HG03342 (cell line): ENCODE data around the gene OR2V2.
A peak's percentile ranks its signal among the peaks of the same experiment; 100 is the strongest.

ENCODE experiments used
- ATAC-seq: cut with Tn5 transposase; IDR thresholded peaks from one replicate; pipeline ENCODE4 v1.9.1; 2021; ENCODE audit warnings: mild to moderate bottlenecking, moderate library complexity; ENCODE audit not compliant: unreplicated experiment

OR2V2 gene

DNA sequence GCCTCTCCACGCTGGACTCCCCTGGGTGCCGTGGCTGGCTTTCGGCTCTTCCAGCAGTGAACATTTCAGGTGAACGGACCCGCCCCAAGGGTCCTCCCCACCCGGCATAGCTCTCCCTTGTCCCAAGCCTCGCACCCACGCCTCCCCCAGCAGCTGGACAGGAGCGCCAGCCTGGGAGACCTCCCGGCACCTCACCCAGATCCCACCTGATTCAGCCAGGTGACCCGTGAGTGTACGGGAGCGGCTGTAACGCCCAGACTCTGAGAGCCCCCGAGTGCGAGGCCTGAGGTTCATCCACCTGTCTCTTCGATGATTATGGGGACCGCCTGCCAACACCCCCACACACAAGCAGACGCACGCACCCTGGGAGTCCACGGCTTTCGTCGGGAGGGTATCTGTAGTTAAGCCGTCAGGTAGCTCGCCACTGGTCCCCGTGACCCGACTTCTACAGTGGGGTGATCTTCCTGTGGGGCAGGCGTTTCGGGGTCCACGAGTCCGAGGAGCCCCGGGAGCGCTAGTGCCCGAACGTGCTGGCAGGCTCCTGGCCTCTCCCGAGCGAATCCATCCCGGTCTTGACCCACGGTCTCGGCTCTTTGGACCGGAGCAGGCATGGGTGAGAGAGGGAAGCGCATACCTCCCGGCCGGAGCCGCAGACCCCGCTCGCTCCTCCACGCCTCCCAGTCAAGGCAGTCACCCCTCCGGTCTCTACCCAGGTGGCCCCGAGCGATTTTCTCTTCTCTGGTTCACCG, 42.8 kb downstream of the OR2V2 start:
- ATAC-seq = no peak

DNA sequence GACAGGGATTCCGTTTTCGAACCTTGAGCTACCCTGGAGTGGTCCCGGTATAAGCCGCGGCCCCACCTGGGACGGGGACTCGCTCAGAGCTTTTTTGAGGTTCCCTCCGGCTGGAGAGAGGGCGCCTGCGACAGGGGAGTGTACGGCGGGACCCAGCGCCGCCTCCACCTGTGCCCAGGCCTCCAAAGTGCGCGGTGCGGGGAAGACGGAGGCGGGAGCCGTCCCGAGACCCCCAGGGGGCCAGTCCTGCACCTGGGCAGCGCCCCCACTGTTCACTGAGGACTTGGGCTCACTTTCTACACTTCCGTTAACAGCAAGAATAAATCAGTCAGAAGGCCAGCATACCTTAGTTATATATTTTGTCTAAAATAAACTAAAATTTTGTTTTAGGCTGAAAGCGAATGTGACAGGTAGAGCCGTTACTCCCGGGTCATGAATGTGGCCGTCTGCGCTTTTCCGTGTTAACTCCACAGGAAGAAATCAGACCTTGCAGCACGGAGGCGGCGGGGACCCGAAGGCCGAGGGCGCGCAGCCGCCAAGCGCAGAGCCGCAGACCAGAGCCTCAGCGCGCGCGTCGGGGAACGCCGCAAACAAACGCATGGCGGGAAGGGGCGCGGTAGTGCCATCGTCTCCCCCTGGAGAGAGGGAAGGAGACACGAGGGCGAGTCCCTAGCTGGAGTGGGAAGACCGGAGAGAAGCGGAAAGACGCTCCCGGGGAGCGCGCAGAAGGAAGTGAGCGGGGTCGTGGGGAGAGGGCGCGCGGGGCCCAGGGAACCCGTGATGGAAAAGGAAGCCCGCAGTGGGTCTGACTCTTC, 43.5 kb downstream of the OR2V2 start:
- ATAC-seq = peak; percentile 6

DNA sequence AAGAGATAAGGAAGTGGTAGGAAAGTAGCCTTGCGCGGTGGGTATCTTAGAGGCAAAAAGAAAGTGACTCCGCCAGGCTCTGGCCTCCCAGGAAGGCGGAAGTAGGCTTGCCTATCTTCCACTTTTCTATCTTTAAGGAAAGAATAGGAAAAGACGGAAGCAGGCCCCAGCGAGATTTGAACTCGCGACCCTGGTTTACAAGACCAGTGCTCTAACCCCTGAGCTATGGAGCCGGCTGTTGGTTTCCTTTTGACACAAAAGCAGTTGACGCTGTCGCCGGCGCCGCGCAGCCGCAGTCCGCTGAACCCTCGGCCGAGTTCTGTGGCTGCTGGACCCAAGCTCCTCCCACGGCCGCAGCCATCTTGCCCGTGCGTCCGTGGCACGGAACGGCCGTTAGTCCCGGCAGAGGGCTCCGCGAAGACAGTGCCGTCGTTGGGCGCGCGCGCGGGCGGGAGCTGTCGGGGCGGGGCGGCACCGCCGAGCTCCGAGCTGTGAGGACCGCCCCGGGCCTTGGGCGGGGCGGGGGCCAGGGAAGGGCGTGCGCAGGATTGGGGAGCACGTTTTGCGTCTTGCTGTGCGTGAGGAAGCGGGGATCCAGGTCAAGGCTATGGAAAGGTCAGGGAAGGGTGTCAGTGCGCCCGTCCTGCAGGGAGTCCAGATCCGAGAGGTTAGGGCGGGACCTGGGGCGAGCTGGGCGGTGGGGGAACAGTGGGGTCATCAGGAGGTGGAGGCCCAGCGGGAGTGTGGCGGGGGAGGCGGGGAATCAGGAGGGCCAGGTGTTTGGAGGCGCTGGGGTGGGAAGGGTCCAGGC, 44.3 kb downstream of the OR2V2 start:
- ATAC-seq = peak; percentile 58

DNA sequence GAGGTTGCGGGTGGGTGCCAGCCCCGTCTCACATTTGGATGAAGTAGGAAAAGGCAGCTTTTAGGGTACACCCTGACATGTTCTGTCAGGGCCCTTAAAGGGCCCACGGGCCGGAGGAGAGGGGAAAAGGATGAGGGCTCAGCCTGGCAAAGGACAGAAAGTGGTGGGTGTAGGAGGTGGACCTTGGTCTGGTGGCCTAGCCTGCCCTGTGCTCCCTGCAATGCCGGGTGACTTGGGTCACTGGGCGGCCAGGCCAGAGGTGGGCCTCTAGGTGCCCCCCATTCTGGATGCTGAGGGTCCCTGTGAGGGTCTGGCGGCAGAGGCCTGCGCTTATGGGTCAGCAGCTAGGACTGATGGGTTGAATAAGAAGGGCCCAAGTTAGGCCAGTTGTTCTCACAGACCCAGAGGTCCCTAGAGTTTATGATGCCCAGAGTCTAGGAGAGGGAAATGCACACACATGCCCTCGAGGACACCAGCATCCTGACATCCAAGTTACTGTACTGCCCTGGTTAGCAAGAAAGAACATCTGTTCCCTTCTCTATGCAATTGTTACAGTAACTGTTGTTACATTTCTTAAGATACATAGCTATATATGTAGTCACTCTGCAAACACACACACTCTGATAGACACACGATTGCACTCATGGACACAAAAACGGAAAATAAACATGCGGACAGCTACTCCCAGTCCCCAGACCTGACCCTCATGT, 45.1 kb downstream of the OR2V2 start:
- ATAC-seq = no peak

DNA sequence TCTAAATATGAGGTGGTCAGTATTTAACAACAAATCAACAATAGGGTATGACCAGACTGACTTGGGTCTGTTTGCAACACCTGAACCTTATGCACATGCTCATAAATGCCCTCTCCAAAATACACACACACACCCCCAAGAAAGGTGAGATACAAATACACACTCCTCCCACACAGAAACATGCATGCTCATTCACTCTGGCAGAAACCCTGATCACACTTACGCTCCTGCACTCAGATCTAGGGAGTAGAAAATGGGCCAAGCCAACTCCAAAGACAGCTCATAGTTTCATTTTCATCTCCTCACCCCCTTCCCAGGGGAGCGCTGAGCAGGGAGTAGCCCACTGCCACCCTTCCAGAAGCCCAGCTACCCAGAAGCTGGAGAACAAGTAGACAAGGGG, 46.3 kb downstream of the OR2V2 start:
- no peak for ATAC-seq

DNA sequence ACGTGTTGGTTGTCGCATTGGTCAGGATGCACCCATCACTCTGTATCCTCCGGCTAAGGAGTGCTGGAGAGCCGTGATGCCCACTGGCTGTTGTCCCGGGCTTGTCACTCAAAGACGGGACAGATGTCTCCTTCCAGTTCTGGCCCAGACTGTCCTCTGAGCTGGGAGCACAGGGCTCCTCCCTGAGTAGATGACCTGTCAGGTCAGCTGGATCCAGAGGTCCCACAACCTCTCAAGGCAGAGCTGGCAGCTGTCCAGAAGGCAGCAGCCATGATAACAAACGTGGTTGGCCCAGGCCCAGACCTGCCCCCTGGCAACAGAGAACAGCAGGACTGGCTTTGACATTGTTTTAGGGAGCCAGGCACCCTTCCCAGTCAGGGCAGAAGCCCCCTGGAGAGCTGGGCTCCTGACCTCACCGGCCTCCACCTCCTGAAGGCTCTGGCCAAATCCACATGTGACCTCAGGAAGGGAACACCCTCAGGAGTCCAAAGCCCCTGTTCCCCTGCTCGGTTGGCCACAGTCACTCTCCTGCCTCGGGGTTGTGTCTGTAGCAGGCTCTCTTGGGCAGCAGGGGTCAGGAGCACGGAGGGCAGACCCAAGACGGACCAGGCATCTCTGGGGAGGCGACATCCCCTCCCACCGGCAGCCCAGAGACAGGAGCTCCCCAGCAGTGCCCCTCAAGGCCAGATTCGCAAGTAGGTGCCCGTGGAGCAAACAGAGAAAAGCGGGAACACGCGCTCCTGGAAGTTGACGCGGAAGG, 47.3 kb downstream of the OR2V2 start:
- ATAC-seq = no peak

DNA sequence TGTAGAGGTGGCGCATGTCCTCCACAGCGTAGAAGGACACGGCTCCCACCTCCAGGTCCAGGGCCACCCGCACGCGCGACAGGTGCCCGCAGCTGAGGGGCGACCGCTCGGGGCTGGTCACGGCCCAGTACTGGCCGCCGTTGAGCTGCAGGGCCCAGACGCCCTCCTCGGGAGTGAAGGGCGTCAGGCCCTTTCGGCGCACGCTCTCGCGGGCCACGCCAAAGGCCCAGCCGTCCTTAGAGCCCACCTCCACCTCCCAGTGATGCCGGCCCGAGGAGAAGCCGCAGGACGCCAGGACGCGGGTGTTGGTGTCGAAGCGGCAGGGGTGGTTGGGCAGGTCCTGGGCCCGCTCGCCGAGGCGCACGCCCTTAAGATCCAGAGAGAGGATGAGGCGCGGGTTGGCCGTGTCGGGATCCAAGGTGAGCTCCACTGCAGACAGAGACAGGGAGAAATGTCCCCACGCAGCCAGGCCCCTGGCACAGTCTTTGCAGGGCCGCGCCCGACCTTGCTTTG, 47.9 kb downstream of the OR2V2 start:
- no peak for ATAC-seq

DNA sequence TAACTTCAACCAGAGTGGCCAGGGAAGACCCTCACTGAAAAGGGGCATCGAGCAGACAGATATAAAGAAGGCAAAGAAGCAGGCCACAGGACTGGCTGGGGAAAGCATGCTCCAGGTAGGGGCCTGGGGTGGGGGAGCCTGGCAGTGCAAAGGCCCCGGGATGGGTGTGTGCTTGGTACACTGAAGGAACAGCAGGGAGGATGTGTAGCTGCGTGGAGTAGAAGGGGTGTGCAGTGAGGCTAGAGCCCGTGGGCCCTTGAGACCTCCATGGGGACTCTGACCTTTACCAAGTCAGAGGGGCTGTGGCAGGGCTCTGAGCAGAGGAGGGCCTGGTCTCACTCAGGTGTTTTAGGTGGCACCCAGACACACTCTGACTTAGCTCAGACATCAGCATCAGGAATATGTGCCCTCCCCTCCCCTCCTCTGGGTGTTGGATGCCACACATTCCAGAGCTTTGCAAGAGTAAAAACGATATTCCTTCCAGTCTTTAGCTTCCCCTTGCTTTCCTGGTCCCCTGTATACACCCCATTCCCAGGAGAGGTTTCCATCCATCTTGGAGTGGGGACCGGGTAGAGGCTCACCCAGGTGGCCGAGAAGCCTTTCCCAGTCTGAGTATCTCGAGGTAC, 50.1 kb downstream of the OR2V2 start:
- no peak for ATAC-seq

DNA sequence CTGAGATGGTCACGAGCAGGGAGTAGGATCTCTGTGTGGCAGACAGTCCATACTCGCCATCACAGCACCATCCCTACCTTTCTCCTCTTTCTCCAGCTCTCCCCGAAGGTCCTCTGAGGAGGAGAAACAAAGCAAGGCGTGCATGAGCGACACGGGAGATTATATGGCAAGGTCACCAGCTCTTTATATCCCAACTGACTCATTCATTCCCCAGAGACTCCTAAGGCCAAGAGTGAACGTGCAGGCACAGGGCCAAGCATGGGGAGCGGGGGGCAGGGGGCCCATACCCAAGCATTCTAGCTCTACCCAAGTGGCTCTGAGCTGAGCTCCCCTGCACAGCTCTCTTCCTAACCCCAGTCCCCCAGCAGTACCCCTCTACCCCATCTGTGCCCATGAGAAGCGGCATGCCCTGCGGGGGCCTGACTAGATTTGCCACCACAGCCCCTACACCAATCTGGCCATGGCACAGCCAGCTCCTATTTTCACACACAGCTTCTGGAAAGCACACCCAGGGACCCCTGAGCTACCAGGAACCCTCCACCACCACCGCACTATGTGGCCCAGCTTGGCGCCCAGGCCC, 50.8 kb downstream of the OR2V2 start:
- ATAC-seq = no peak

DNA sequence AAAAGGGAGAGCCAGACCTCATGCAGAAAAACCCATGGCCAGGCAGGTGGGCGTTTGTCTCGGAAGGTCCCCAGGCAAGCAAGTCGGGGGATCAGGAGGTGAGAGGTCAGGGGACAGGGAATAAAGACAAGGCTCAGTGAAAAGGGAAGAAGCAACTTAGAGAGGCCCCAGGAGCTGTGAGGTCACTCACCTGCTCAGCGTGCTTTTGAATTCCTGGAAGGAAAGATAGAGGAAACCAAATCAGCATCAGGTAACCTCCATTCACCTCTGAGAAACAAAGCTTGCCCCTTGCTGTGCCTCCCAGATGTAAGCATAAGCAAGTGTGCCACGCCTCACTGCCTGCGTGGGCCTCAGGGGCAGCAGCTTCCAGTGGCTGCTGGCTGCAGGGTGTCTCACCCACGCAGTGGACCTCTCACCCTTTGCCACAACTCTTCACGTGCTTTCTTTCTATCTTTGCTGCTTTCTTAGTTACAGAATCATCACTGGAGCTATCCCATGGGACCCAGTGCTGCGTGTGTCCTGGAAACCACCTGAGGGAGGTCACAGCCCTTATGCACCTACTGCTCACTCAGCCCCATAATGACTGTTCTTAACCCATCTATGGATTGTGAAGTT, 51.6 kb downstream of the OR2V2 start:
- ATAC-seq = peak; percentile 82

DNA sequence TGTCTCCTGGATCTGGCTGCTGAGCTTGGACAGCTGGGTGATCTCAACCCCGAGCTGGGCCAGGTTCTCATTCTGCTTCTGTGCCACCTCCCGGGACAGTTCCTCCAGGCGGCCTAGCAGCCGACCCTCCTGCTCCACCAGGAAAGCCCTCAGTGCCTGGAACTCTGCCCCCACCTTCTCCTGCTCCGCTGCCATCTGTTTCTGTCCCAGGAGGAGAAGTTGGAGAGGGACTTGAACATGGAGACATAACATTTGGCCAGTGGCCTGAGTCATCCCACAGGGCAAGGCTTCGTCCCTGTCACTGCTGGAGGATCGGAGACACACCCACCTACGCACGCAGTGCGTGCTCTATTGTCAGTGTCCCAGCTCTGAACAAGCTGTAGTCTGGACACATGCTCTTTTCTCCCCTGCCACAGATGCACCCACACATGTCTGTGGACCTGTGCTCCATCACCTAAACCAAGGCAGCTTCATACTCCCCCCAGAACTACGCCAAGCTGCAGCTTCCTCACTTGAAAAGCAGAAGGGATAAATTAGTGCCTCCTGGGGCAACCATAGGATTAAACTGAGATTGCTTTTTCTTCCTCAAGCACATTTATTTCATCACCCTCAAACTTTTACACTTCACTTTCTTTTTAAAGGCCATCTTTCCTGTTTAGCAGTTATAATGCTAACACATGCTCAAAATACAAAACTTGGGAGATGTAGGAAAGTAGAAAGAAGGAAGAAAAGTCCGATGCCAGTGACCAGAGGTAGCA, 52.7 kb downstream of the OR2V2 start:
- ATAC-seq = no peak

DNA sequence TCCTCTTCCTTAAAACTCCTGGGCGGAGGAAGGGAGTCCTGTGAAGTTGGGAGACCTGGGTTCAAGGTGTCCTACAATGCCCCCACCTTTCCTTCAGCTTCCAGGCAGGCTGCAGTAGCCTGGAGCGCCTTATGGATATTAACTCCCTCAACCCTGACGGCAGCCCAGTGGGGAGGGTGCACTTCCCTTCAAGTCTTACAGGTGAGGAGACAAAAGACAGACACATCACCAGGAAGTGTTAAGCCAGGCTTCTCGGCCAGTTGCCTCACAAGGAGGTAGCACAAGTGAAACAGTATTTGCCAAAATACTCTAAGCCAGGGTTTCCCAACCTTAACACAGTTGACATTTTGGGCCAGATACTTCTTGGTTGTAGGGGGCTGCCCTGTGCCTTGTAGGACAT, 53.4 kb downstream of the OR2V2 start:
- no peak for ATAC-seq

DNA sequence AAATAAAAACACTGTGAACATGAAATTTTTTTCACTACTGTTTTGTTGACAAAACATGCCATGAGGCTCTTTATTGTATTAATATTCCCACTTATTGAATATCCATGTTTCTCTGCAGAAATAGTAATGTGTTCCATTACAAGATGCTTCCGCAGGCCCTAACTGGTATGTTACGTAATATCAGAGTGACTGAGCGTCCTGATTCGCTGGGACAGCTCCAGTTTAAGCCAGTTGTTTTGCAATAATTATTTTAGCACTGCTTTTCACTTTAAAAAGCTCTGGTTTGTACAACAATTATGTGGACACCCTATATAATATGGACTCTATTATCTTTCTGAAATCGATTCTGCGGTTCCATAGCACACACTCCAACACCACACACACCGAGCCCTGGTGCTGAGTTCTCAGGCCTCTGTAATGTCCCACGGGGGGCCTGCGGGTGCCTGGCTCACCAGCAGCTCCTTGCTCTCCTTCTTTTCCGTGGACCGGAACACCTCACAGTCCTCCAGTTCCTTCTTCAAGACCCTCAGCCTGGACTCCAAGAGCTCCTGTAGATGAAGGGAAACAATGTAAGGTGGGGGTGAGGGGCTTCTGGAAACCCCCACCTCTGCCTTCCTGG, 55.8 kb downstream of the OR2V2 start:
- ATAC-seq = no peak

DNA sequence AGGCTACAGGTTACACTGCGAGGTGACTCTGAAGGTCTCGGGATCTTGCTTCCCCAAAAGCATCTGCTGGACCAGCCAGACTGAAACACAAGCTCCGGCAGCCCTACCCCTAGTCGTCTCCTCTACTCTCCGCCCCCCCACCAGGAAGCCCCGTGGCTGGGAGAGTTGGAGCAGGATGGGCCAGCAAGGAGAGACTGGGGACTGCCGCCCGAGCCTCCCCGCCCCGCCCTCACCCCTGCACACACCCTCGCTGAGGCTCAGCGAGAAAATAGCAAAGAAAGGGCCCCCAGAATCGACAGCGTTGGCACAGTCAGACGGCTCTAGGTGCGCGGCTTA, 56.4 kb downstream of the OR2V2 start:
- no peak for ATAC-seq

DNA sequence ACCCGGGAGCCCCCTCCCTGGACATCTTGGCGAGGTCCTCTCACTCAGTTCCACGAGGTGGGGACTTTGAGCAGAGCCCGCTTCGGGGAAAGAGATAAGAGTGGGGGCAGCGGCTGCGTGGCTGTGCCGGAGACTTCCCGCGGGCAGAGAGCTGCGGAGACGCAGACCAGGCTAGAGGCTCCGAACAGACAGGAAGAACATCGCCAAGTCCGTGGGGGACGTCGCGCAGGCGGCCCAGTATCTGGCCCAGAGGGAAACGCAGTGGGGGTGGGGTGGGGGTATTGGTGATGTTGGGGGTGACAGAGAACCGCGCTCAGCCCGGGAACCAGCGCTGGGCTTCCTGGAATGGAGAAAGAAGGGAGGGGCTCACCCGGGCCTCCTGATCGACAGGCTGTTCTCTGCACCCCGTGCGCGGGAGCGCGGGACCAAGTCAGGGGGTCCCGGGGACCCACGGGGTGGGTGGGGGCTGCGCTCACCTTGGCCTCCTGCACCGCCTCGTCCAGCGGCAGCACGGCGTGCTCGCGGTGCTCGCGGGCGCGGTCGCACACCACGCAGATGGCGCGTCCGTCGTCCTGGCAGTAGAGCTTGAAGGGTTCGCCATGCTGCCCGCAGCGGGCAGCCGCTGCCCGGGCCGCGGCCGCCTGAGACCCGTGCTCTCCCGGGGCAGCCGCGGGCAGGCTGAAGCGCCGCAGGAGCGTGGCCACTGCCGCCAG, 56.9 kb downstream of the OR2V2 start:
- ATAC-seq = no peak

DNA sequence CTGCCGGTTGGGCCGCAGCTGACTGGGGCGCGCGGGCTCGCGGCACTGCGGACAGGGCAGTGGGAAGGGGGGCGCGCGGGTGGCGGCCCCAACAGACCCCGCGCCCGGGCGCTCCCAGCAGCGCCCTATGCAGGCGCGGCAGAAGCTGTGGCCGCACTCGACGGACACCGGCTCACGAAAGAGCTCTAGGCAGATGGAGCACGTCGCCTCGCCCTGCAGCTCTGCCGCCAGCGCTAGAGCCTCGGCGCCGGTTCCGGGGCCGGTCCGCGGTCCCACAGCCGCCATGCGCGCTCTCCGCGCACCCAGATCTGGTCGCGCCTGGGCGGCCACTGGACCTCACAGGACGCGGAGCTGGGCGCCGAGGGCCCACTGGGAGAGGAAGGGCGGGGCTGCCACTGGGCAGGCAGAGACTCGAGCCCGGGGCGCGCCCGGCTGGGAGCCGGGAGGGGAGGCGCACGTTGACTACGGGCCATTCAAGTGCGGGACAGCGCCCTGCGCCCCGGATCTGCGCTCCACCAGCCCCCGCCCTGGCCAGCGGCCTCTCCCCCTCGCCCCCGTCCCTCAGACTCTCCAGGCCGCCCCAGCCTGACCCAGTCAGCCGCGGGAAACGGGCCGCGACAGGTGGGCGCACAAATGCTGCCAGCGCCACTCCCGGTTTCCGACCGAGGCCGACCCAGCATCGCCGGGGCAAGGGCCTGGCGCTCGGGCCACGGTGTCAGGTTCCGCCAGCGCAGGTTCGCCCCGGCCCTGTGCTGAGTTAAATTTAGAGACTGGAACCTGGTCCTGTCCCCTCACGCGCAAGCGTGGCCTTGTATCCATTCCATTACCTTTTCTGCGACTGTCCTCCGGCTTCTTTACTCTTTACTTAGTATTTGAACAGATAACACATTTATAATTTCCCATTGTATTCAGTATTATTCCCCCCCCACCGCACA, 57.7 kb downstream of the OR2V2 start, which contains the start of gene TRIM7:
Gene TRIM7, minus strand, starts transcription at position 371 of the 935 bp plus-strand sequence. Its CDS starts 86 bp downstream, at position 285.
- no peak for ATAC-seq
